CD4-positive, alpha-beta T cell treated with Interleukin-4 for 1 hour (primary cell): ENCODE measurements around the gene NAPEPLD.
"Not testable (repeated sequence)": the region's sequence is repeated elsewhere in the genome, so short reads cannot be mapped to it uniquely, and the experiment has no call there.

ENCODE experiments used
- DNase-seq, 2 donors: peaks; one replicate each; pipeline ENCODE4 v3.0.0-alpha.2; 2020 to 2022

NAPEPLD gene

DNA sequence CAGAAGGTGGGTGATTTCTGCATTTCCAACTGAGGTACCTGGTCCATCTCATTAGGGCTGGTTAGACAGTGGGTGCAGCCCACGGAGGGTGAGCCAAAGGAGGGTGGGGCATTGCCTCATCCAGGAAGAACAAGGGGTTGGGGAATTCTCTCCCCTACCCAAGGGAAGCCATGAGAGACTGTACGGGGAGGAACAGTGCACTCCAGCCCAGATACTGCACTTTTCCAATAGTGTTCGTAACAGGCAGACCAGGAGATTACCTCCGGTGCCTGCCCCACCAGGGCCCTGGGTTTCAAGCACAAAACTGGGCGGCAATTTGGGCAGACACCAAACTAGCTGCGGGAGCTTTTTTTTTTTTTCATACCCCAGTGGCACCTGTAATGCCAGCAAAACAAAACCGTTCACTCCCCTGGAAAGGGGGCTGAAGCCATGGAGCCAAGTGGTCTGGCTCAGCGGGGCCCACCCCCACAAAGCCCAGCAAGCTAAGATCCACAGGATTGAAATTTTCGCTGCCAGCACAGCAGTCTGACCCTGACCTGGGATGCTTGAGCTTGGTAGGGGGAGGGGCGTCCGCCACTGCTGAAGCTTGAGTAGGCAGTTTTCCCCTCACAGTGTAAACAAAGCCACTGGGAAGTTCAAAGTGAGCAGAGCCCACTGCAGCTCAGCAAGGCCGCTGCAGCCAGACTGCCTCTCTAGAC lies 42.7 kb downstream of the NAPEPLD start:
- DNase-seq: no peak

DNA sequence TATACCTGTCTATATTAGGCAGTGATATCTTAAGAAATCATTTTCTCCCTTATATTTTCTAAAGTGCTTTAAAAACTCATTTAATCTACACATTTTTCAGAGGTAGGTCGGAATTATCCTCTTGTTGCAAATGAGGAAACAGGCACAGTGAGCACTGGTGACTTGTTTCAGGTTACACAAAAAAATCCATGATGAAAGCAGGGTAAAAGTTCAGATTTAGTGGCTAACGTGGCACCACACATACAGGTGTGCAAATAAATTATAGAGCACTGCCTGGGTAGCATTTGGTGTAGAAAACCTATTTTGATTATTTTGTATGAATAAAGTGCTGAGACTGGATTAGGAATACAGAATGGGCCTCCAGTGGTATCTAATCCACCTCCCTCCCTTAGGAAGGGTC lies 47.4 kb downstream of the NAPEPLD start:
- DNase-seq: no peak

DNA sequence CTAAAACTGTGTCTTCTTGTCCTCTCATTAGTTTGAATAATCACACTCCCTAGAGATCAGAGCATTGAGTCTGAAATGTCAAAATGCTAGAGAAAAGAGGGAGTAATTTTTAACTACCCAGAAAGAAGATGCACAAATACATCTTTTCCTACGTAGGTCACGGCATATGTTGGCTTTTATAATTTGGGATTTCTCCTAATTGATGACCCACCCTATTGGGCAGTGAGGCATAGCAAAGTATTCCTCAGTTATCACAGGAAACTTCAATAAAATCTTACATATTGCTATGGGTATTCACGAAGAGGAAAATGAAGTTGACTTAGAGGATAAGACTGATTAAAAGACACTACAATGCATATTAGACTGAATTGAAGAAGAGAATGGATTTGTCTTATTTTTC lies 48.6 kb downstream of the NAPEPLD start:
- DNase-seq: no peak

DNA sequence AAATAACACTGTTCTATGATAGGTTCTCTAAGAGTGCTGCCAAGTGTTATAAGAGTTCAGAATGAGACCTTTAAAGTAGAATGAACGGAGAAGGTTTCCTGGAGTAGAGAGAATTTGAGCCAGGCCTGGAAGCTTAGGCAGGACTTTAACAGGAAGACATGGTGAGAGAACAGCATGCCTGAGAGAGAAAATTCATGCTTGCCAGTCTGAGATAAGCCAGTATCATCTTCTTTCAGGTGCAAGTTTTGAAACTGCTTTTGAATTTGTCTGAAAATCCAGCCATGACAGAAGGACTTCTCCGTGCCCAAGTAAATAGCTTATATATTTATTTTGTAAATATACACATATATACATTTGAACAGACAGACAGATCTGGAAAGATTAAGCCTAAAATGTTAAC lies 51.9 kb downstream of the NAPEPLD start:
- no peak for DNase-seq

DNA sequence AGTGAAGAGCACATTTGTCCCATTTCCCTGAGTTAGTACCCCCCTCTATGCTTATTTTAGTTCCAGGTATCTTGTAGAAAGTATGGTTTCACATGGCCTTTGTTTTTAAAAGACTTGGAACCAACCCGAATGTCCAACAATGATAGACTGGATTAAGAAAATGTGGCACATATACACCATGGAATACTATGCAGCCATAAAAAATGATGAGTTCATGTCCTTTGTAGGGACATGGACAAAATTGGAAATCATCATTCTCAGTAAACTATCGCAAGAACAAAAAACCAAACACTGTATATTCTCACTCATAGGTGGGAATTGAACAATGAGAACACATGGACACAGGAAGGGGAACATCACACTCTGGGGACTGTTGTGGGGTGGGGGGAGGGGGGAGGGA lies 53.3 kb downstream of the NAPEPLD start:
- not testable (repeated sequence) for DNase-seq

DNA sequence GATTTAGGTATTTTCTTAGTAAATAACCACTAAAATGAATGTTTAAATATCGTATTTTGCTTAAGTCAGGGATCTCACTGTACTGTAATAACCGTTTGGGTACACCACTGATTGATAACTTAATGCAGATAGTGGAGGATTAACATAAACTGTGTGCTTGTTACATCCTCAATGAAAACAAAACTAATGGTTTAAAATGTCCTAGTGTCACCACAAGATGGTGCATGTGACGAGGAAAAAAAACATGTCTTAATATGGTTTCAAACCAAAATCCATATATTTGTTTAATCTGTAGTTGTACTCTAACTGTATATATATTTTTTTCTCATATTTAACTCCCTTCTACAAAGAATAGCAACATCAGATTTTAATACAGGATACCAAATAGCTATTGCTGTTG lies 54.8 kb downstream of the NAPEPLD start:
- no peak for DNase-seq

DNA sequence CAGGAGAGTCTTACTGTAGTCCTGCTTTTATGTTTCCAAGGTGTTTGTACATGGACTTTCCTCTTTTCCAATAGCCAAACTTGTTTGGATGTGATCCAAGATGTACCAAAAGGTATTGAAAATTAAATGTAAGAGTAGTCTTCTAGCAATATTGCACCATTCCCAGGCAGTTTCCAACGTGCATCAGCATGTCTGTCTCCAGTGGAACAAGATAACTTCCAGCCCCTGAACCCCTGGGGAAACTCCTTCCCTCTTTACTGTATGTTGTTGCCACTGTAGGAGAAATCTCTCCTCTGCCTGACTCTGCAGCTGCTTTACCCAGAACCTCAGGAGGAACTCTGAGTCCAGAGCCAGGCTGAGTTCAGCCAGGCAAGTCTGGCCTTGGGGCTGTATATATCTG lies 55.5 kb downstream of the NAPEPLD start:
- DNase-seq: no peak

DNA sequence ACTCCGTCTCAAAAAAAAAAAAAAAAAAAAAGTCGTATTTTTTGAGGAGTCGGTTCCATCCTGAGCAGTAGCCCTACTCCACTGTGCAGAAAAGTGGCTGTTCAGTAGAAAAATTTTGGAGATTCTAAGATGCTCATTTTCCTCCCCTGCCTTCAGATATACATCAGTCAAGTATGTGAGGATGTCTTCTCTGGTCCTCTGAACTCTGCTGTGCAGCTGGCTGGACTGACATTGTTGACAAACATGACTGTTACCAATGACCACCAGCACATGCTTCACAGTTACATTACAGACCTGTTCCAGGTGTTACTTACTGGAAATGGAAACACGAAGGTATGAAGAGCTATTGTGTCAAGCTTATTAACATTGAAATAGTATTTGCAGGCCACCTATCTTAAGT lies 56.6 kb downstream of the NAPEPLD start:
- not testable (repeated sequence) for DNase-seq

DNA sequence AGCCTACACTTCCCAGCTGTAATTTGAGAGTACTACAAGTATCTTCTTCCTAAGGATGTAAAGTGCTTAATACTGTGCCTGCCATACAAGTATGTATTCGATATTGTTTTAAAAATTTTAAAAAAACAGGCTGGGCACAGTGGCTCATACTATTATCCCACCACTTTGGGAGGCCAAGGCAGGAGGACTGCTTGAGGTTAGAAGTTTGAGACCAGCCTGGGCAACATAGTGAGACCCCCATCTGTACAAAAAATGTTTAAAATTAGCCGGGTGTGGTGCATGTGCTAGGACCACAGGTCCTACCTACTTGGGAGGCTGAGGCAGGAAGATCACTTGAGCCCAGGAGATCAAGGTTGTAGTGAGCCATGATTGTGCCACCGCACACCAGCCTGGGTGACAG lies 65.7 kb downstream of the NAPEPLD start:
- DNase-seq: no peak

DNA sequence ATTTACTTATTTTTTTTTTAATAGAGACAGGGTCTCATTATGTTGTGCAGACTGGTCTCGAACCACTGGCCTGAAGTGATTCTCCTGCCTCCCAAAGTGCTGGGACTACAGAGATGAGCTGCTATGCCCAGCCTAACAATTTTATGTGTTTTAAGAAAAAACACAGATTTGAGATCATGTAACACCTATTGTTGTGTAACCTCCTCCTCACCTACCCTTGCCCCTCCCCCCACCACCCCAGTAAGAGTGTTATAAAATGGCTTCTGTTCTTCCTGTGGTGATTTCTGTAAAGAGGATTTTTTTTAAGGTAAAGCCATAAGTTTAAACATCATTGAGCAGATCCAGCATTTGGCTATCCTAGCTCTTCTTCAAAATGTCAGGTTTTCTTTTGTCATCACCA lies 66.4 kb downstream of the NAPEPLD start:
- no peak for DNase-seq

DNA sequence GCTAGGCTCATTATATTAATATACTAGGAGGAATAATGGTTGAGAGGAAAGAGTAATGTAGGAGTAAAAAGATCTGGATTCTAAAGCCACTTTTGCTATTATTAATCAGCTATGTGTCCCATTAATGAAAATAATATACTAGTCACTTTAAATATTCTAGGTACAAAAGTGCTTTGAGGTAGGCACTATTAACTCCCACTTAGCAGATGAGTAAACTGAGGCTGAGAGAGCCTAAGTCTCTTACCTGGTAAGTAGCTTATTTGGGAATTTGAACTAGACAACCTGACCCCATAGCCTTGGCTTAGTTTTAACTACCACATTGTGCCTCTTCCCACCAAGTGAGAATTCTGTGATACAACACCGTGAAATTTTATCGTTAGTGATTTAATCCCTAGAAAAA lies 68.0 kb downstream of the NAPEPLD start:
- no peak for DNase-seq

DNA sequence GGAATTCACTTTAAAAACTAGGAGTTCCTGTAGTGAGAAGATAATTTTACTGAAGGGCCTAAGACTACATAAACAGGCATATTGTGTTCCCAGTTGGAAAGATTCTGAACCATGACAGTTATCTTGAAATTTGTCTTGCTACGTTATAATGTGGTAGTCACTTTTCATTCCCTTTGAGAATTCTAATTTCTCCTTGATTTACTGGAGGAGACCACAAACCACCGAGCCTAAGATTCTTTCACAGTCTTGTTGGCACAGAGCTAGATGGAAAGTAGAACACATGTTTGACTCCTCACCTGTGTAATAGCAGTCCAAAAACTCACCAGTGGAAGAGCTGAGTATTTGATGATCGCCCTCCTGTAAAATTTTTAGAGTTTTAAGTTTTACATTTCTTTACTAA lies 69.1 kb downstream of the NAPEPLD start:
- no peak for DNase-seq

DNA sequence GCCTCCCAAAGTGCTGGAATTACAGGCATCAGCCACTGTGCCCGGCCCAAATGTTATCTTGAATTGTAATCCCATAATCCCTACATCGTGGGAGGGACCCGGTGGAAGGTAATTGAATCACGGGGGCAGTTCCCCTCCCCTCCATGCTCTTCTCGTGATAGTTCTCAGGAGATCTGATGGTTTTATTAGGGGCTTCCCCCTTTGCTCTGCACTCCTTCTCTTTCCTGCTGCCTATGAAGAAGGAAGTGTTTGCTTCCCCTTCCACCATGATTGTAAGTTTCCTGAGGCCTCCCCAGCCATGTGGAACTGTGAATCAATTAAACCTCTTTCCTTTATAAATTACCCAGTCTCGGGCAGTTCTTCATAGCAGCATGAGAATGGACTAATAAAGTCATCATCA lies 70.7 kb downstream of the NAPEPLD start:
- not testable (repeated sequence) for DNase-seq

DNA sequence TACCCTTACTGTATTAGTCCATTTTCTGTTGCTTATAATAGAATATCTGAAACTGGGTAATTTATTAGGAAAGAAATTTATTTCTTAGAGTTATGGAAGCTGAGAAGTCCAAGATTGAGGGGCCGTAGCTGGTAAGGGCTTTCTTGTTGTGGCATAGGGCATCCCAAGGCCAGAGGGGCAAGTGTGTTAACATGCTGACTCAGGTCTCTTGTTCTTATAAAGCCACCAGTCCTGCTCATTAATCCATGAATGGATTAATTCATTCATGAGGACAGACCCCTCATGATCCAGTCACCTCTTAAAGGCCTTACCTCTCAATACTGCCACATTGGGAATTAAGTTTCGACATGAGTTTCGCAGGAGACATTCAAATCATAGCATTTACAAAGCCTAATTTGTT lies 71.6 kb downstream of the NAPEPLD start:
- DNase-seq: no peak

DNA sequence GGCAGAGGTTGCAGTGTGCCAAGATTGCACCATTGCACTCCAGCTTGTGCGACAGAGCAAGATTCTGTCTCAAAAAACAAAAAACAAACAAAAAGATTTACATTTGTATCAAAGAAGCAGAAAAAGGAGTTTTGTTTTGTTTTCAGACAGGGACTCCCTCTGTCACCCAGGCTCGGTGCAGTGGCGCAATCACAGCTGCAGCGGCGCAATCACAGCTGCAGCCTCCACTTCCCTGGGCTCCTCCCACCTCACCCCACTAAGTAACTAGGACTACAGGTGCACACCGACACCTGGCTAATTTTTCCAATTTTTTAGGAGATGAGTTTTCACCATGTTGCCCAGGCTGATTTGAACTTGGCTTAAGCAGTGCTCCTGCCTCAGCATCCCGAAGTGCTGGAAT lies 72.1 kb downstream of the NAPEPLD start:
- DNase-seq: no peak

DNA sequence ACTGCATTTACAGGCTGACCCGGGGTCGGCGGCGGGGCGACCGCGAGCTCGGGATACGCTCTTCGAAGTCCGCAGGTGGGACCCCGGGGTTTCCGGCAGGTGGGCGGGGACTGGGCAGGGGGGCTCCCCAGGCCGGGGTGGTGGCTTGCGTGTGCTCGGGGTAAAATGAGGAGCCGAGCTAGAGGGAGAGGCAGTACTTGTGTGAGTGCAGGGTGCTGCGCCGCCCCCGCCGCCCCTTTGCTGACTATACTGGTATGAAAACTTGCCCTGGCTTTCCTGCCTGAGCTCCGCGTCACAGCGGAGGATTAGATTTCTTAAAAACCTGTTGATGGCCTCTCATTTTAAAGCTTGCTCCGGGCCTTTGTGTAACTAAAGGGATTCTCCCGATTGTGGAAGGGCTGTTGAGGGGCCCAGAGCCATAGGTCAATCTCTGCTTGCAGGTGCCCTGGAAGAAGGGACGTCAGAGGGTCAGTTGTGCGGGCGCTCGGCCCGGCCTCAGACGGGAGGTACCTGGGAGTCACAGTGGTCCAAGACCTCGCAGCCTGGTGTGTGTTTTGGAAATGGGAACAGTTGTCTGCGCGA lies 73.5 kb downstream of the NAPEPLD start:
- DNase-seq: peak; percentile 67

DNA sequence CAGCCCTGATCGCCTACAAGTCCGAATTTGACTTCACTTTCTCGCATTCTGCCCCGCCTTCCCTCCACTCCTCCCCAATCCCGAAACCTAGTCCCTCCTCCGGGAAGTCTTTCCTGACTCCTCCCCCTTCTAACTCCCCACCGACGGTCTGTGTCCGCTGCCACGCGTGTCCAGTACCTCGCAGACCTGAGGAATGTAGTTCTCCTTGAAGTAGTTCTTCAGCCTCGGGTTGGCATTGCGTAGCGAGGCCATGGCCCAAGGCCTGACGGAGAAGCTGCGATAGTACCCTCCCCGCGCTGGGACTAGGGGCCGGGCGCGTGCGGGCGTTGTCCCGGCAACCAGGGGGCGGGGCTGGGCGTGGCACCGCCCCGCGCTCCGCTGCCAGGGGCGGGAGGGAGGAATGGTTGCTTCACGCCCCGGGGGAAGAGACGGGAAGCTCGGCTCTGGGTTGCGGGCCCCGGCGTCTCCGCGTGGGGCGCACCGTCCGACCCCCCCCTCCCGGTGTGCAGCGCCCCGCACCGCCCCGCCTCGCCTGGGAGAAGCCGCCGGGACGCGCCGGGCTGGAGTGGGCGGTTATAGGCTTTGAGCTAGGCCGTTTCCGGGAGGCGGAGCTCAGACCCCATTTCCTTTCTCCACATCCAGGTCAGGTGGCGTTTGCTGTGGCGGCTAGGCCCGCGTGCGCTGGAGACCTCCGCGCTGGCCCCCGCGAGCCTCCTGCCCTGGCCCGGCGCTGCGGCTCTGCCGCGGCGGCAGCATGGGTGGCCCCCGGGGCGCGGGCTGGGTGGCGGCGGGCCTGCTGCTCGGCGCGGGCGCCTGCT lies 74.2 kb downstream of the NAPEPLD start, which contains the start of the genes ARMC10 and FBXL13:
ARMC10 (plus strand) TSS at position 622 of the 818 bp plus-strand sequence; CDS start at position 755, 133 bp downstream.
FBXL13 (minus strand) TSS at position 278 of the 818 bp plus-strand sequence.
- peak; percentile 91 to 92 for DNase-seq

DNA sequence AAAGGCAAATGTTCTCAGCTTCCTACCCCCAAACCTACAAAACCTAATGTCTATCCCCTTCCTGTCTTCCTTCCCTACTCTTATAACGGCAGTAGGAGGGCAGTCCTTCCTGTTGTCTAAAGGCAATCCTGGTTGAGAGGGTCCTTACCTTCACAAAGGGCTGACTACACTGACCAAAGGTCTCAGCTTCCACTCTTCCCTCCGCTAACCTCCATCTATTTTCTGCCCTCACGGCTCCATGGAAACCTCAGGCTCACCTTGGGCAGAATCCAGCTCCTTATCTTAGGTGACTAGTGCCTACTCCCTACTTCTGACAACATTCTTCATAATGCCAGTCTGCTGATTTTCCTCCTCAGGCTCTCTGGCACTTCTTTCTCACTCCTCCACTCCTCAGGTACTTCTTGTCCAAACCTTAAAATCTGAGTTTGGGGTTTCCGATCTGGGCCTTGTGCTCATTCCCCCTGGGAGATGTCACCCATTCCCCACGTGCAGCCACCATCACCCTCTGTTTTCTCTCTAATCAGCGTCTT lies 74.8 kb downstream of the NAPEPLD start:
- peak in 1 of 2 donors; percentile 2 for DNase-seq

DNA sequence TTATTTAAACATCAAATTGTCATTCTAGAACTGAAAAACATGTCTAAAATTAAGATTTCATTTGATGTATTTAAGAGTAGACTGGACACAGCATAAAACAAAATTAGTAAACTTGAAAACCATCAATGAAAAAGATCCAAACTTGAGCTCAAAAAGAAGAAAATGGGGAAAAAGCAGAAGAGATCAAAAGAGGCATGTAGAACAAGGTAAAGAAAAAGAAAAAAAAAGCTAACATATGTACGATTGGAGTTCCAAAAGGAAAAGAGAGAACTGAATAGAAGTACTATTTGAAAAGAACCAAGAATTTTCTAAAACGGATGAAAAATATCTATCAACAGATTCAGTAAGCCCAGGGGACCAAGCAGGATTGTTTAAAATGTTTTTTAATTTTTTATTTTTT lies 77.9 kb downstream of the NAPEPLD start:
- DNase-seq: no peak

DNA sequence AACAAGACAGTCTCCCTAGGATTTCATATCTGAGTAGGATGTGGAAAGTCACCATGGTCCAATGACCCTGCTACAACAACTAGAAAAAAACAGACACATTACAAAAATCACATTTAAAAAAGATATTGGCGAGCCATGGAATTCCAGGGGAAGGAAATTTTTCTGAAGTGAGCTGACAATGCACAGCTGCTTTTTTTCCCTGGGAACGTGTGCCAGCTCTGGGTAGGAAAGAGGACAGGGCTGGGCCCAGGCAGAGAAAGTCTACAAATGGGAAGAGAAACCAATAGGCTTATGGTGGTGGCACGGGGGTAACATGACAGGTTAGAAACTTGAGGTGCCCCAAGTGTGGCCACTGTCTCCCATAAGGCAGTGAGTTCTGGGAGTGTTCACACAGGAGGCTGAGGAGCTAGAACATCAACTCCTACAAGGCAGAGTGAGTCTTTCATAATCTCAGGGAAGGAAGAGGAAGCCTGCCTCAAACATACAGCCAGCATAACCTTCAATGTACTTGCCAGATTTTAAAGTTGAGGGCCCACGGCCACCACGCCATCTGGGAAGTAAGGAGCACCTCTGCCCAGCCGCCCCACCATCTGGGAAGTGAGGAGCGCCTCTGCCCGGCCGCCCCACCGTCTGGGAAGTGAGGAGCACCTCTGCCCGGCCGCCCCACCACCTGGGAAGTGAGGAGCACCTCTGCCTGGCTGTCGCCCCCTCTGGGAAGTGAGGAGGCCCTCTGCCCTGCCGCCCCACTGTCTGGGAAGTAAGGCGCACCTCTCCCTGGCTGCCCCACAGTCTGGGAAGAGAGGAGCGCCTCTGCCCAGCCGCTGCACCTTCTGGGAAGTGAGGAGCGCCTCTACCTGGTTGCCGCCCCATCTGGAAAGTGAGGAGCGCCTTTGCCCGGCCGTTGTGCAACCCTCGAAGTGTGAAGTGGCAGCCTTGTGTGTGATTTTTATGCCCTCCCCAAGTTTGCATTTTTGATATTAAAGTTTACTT lies 80.2 kb downstream of the NAPEPLD start:
- no peak for DNase-seq

DNA sequence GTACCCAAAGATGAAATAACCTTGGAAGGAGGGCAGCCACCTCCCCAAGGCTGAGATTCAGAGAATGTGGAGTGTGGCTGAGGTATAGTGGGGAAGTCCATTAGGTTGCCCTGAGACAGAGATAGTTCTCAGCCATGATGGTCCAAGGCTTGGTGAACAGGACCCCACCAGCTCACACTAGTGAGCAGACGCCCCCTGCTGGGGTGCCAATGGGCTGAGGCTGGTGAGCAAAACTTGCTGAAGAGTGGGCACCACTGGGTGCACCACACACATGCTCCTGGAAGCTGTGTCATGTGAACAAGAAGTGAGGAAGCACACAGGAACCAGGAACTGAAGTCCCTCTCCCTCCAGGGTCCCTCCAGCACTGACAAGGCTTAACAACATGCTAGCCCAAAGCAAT lies 83.2 kb downstream of the NAPEPLD start:
- peak; percentile 30 for DNase-seq

DNA sequence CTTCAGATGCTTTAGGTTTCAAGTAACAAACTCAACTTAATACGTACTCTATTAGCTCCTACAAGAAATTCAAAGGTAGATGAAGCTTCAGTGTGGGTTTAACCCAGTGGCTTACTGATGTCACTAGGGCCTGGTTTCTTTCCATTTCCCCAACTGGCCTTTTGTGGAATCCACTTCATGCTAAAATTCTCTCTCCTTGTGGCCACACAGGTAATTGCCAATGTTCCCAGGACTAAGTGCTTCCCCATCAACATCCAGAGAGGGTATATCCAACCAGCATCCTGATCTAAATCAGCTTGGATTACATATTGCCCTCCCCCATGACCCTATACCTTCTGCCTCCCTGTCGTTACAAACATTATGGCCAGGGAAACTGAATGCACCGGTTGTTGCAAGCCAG lies 85.0 kb downstream of the NAPEPLD start:
- no peak for DNase-seq
